ENCODE results near the gene EML6.

Gene EML6

GRCh38 chr2:54879598-54880332 lies 156.3 kb downstream of the EML6 start:
- no peaks in the 10 kb centered on the region for H3K36me3 ChIP-seq (replicated peaks; ENCODE audit: low read depth, low read length)

GRCh38 chr2:54880428-54880827 lies 157.0 kb downstream of the EML6 start:
- no peaks in the 10 kb centered on the region for H3K4me1 ChIP-seq (ENCODE audit: low read length)
- H3K9me3 ChIP-seq (ENCODE audit: insufficient read depth, low read length), result no peaks in the 10 kb centered on the region
- H4K20me1 ChIP-seq (ENCODE audit: insufficient read depth, low read length), result no peaks in the 10 kb centered on the region
- H3K36me3 ChIP-seq (replicated peaks; ENCODE audit: low read depth, low read length), result no peaks in the 10 kb centered on the region
- no peak overlapping the region for H2AFZ ChIP-seq (ENCODE audit: low read depth, low read length)
- H3K4me2 ChIP-seq (ENCODE audit: low read length), result no peak overlapping the region
- no peaks in the 10 kb centered on the region for H3K27me3 ChIP-seq (ENCODE audit: low read depth, low read length)
- no peak for TF ChIP-seq EZH2phosphoT487 (IDR thresholded peaks at IDR 0.05; ENCODE audit: low read depth)
- no peak for TF ChIP-seq CTCF (IDR thresholded peaks at IDR 0.05; ENCODE audit: low read depth, low read length)
- H3K4me3 ChIP-seq (ENCODE audit: low read length), result no peak overlapping the region
- H3K79me2 ChIP-seq (ENCODE audit: low read length), result no peaks in the 10 kb centered on the region
- no peak overlapping the region for H3K9ac ChIP-seq (ENCODE audit: low read length)
- H3K27ac ChIP-seq (ENCODE audit: low read length), result no peak overlapping the region

More at GRCh38 chr2:54879598-54880332, 156.3 kb downstream of the EML6 start:
- Histone ChIP-seq H3K4me1 (ENCODE audit: low read length) (no peaks in the 10 kb centered on the region), H2AFZ (ENCODE audit: low read depth, low read length) (no peak overlapping the region), H4K20me1 (ENCODE audit: insufficient read depth, low read length) (no peaks in the 10 kb centered on the region), H3K79me2 (ENCODE audit: low read length) (no peaks in the 10 kb centered on the region), H3K27ac (ENCODE audit: low read length) (no peak overlapping the region), H3K9me3 (ENCODE audit: insufficient read depth, low read length) (no peaks in the 10 kb centered on the region), H3K4me2 (ENCODE audit: low read length) (no peak overlapping the region), H3K4me3 (ENCODE audit: low read length) (no peak overlapping the region), H3K27me3 (ENCODE audit: low read depth, low read length) (no peaks in the 10 kb centered on the region), H3K9ac (ENCODE audit: low read length) (no peak overlapping the region)
- TF ChIP-seq CTCF (IDR thresholded peaks at IDR 0.05; ENCODE audit: low read depth, low read length) (no peak), EZH2phosphoT487 (IDR thresholded peaks at IDR 0.05; ENCODE audit: low read depth) (no peak)

- Histone ChIP-seq H3K27ac (ENCODE audit: low read length) (no peak overlapping the region), H2AFZ (ENCODE audit: low read depth, low read length) (no peak overlapping the region)
Measured at GRCh38 chr2:54881759-54882158, 158.3 kb downstream of the EML6 start.

GRCh38 chr2:54885891-54886290 lies 162.4 kb downstream of the EML6 start:
- Histone ChIP-seq H4K20me1 (ENCODE audit: insufficient read depth, low read length) (no peaks in the 10 kb centered on the region), H3K36me3 (replicated peaks; ENCODE audit: low read depth, low read length) (no peaks in the 10 kb centered on the region), H3K9me3 (ENCODE audit: insufficient read depth, low read length) (no peaks in the 10 kb centered on the region), H2AFZ (ENCODE audit: low read depth, low read length) (no peak overlapping the region), H3K4me2 (ENCODE audit: low read length) (no peak overlapping the region), H3K79me2 (ENCODE audit: low read length) (no peaks in the 10 kb centered on the region), H3K27ac (ENCODE audit: low read length) (no peak overlapping the region), H3K9ac (ENCODE audit: low read length) (no peak overlapping the region), H3K27me3 (ENCODE audit: low read depth, low read length) (peaks cover 25% of the 10 kb centered on the region), H3K4me3 (ENCODE audit: low read length) (no peak overlapping the region), H3K4me1 (ENCODE audit: low read length) (no peaks in the 10 kb centered on the region)
- TF ChIP-seq CTCF (IDR thresholded peaks at IDR 0.05; ENCODE audit: low read depth, low read length) (no peak), EZH2phosphoT487 (IDR thresholded peaks at IDR 0.05; ENCODE audit: low read depth) (no peak)

More at GRCh38 chr2:54881759-54882158, 158.3 kb downstream of the EML6 start:
- TF ChIP-seq CTCF (IDR thresholded peaks at IDR 0.05; ENCODE audit: low read depth, low read length) (no peak), EZH2phosphoT487 (IDR thresholded peaks at IDR 0.05; ENCODE audit: low read depth) (no peak)
- Histone ChIP-seq H3K36me3 (replicated peaks; ENCODE audit: low read depth, low read length) (no peaks in the 10 kb centered on the region), H3K4me2 (ENCODE audit: low read length) (no peak overlapping the region), H3K9me3 (ENCODE audit: insufficient read depth, low read length) (no peaks in the 10 kb centered on the region), H3K4me3 (ENCODE audit: low read length) (no peak overlapping the region), H3K9ac (ENCODE audit: low read length) (no peak overlapping the region), H3K4me1 (ENCODE audit: low read length) (no peaks in the 10 kb centered on the region), H3K27me3 (ENCODE audit: low read depth, low read length) (no peaks in the 10 kb centered on the region), H4K20me1 (ENCODE audit: insufficient read depth, low read length) (no peaks in the 10 kb centered on the region), H3K79me2 (ENCODE audit: low read length) (no peaks in the 10 kb centered on the region)
